ENCODE measurements around the gene INPP5J.

INPP5J gene

DNA sequence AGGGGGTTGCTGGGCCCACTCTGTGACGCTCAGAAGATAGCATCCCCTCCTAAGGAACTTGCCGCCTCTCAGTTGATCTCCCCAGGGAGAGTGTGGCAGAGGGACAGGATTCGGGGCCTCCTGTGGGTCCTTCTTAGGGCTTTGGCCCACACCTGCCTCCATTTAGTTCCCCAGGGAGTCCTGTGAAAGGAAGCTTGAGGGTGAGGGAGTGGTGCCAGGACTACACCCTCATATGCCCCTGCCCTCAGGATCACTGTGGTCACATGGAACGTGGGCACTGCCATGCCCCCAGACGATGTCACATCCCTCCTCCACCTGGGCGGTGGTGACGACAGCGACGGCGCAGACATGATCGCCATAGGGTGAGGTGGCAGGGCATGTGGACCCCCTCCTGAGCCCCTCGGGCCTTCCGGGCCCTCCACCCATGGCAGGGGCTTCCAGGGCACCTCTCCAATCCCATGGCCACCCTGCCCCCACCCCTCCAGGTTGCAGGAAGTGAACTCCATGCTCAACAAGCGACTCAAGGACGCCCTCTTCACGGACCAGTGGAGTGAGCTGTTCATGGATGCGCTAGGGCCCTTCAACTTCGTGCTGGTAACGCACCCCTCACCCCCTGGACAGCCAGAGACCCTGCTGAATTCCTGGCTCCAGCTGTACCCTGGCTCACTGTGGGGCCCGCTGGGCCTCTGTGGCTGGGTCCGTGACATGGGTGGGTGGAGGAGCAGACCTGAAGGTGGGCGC lies 3.5 kb downstream of the INPP5J start:
- DNase-seq: no peak

- DNase-seq: no peak
Measured at GRCh38 chr22:31126869-31127175, 4.1 kb downstream of the INPP5J start.

DNA sequence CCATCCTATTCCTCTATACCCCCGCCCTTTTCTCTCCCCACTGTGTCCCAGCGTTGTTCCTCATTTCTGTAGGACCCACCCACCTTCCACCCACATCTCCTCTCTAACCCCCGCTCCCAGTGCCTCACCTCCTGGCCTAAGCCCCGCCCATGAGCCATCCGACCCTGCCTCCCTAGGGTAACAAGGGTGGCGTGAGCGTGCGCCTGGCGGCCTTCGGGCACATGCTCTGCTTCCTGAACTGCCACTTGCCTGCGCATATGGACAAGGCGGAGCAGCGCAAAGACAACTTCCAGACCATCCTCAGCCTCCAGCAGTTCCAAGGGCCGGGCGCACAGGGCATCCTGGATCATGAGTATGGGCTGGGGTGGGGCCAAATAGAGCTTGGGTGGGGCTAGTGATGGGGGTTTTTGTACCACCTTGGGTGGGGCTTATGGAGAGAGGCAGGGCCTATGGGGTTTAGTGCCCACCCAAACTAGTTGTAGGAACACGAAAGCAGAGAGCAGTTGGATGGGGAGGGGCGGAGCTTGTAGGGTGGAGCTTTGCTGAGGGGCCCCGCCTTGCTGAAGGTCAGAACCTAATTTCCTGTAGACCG lies 4.5 kb downstream of the INPP5J start:
- peak; percentile 79 for DNase-seq

- DNase-seq: no peak
Measured at GRCh38 chr22:31128156-31128555, 5.4 kb downstream of the INPP5J start.

DNA sequence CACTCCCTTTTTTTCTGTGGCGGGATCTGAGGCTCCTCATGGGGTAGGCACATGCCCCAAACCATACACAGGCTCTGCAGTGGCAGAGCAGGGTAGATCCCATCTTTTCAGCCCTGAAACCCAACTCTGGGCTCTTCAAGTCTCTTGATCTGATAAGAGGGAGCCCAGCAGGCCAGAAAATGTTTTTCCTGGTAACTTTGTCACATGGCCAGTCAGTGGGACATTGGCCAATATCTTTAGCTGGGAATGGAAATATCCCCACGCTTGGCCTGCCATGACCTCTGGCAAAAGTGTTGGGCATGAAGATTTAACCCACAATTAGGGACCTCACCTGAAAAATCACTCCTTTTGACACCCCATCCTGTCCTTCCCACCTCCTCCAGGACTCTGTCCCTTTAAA lies 8.1 kb downstream of the INPP5J start:
- peak; percentile 38 for DNase-seq

DNA sequence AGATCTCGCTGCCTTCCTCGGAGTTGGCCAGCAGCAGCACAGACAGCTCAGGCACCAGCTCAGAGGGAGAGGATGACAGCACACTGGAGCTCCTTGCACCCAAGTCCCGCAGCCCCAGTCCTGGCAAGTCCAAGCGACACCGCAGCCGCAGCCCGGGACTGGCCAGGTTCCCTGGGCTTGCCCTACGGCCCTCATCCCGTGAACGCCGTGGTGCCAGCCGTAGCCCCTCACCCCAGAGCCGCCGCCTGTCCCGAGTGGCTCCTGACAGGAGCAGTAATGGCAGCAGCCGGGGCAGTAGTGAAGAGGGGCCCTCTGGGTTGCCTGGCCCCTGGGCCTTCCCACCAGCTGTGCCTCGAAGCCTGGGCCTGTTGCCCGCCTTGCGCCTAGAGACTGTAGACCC lies 11.1 kb downstream of the INPP5J start:
- DNase-seq: peak; percentile 45

DNA sequence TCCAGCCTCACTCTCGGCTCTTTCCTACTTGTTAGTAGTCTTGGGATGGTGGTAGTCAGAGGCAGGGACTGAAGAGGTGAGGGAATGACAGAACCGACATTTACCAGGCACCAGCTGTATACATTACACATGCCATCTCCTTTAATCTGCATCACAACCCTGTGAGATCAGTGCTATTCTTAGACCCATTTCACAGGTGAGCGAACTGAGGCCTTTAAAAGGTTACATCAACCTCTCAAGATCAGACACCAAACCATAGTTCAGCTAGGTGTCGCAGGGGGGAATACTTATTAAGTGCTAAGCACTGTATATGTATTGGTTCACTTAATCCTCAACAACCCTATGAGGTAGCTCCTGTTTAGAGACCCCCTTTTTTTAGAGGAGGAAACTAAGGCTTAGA lies 11.9 kb downstream of the INPP5J start:
- no peak for DNase-seq

DNA sequence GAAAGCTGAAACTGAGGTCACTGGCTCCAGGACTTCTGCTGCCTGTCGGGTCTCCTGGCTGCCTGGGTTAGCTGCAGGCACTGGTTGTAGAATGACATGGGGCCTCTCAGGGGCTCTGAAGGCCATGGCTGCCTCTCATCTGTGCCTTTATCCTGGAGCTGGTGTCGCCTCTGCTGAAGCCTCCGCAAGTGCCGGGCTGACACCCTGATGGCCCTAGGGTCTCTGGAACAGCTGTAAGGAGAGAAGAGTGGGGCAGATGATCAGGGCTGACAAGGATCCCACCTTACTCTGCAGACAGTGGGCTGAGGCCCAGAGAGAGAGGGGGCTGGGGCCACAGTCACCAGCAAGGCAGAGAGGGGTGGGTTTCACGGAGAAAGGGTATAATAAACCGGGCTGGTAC lies 12.9 kb downstream of the INPP5J start:
- DNase-seq: no peak

DNA sequence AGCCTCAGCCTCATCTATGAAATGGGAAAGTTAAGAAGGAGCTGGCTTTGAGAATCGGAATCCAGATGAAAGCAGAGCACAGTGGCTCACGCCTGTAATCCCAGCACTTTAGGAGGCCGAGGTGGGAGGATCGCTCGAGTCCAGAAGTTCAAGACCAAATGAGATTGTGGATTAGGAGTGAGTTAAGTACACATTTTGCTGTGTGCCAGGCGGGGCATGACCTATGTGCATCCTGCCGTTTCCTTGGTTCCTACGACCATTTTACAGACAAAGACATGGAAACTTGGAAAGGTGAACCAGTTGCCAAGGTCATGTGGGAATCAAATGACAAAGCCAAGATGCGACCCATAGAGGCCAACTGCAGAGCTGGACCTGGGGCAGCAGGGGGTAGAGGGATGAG lies 13.4 kb downstream of the INPP5J start:
- DNase-seq: no peak

- peak; percentile 45 for DNase-seq
Measured at GRCh38 chr22:31136711-31137110, 13.9 kb downstream of the INPP5J start.

DNA sequence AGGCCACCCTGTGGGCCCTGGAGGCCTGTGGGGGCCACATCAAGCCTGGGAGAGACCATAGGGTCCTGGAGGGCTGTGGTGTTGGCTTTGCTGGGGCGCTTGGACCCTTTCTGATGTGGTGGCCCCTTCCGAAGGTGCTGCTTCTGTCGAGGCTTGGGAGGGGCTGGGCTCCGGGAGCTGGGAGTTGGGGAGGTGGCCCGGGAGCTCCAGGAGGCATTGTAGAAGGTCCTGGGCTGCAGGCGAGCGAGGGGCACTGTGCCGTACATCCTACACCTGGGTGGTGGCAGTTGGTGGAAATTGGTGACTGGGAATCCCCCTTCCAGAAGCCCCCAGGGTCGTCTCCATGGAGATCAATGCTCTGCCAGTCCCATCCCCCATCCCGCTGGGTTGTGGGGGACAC lies 15.0 kb downstream of the INPP5J start:
- no peak for DNase-seq

DNA sequence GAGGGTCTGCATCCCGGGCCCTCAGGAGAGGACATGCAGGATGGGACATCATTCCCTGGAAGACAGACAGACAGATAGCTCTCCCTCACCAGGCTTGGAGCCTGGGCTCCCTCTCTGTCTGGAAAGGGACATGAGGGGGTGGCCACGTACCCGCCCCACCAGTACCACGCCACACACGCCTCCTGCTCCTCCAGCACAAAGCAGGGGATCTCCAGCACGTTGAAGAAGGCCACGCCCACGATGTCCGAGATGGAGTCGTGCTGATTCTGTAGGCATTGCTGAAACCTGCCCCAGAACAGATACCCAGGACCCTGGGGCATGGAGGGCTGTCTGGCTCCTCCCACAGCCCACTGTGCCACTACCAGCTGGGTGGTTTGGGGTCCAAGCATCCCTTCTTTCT lies 15.4 kb downstream of the INPP5J start:
- no peak for DNase-seq

GRCh38 chr22:31139066-31139465 lies 16.3 kb downstream of the INPP5J start:
- DNase-seq: no peak

DNA sequence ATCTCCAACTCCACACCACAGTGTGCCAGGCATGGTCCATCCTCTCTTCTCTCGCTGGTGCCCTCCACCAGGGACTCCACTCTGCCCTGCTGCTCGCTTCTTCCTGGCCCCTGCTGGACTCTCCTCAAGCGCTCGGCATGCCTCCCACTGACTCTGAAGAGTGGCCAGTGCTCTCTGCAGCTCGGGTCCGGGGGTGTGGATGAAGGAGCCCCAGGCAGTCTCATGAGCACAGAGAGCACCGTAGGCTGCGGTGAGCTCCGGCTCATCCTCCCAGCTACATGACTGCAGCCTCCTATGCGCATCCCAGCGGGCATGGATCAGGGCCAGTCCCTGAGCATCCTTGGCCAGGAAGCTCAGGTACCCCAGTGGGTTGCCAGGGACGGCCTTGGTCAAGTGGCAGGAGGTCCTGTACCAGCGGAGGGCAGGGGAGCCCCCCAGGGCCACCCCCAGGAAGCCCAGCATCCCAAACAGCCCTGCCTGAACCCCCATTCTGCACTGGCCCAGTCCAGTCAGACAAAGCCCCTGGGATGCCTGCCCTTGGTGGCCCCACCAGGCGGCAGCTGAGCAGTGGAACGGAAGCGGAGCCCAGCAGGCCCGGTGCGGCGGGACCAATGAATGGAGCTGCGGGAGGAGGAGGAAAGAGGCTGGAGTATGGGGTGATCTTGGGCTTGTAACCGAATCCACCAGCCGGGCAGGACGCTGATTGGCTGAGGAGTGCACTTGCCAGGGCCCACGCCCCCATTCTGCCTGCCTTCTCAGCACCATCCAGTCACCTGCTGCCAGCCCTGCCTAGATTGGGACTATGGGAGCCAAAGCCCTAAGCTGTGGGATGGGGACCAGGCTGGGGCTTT lies 17.3 kb downstream of the INPP5J start, which contains the start of gene PLA2G3:
Gene PLA2G3, minus strand, starts transcription at position 643 of the 851 bp plus-strand sequence. Its CDS starts 154 bp downstream, at position 489.
- DNase-seq: peak; percentile 94

DNA sequence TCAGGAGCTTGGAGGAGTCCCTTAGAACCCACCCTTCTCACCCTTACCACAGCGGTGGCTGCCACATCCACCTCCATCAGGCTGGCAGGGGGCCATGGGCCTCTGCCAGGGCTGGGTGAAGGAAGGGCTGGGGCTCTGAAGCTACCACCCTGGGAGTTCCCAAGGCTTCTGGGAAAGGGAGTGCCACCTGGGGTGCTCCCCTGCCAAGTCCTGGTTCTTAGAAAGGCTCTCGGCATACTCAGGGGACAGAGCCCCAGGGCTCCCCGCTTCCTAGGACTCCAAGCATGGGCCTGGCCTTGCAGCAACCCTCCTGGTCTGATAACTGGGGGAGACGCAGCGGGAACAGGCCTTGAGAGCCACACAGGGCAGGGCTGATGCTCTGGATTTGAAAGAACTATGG lies 18.0 kb downstream of the INPP5J start:
- peak; percentile 48 for DNase-seq

DNA sequence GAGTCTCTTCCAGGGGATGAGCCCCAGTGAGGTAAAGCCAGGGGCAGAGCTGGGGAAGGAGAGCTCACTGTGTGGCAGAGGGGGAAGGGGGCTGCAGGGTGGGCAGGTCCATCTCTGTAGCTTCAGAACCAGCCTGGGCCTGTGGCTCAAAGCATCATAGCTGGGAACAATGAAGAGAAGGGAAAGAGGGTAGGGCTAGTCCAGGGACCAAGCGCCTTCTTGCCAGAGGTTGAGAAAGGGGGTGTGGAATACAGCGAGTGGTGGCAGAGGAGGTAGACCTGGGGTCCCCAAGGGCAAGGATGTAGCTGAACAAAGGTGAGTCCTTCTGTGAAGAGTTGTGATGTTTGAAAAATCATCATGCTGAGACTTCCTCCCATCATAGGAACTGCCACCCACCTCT lies 18.8 kb downstream of the INPP5J start:
- no peak for DNase-seq

DNA sequence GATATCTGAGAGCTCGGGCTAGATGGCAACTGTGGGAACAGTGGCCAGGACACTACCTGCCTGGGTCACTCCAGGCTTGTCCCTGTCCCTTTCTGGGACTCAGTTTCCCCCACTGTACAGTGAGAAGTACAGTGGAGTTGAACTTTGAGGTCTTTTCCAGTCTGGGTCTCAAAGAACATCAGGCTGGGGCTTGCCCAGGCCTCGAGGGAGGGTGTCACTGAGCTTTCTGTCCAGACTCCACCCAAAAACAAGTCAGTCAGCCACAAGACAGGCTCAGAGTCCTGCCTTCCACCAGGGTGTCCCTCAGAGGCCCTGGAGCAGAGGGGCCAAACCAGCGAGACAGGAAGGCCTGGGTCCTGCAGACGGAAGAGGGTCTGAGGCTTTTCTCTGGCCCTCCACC lies 19.5 kb downstream of the INPP5J start:
- no peak for DNase-seq

- no peak for DNase-seq
Measured at GRCh38 chr22:31143038-31143437, 20.3 kb downstream of the INPP5J start.

GRCh38 chr22:31143537-31143936 lies 20.8 kb downstream of the INPP5J start:
- no peak for DNase-seq

GRCh38 chr22:31144223-31144622 lies 21.5 kb downstream of the INPP5J start:
- no peak for DNase-seq

DNA sequence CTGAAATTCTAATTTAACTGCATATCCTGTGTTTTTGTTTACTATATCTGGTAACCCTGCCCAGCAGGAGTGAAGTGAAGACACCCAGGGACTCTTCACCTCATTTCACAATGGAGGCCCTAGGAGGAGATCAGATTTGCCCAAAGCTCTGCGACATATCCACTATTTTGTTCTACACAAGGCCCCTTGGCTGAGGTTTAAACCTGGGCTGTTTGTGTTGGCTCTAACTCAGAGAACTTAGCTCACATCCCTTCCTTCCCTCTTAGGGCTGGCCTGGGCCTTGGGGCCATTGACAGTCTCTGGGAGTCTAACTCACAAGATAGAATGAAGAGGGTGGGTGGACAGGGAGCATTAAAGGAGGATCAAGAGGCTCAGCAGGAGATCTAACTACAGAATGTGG lies 25.7 kb downstream of the INPP5J start:
- DNase-seq: no peak

DNA sequence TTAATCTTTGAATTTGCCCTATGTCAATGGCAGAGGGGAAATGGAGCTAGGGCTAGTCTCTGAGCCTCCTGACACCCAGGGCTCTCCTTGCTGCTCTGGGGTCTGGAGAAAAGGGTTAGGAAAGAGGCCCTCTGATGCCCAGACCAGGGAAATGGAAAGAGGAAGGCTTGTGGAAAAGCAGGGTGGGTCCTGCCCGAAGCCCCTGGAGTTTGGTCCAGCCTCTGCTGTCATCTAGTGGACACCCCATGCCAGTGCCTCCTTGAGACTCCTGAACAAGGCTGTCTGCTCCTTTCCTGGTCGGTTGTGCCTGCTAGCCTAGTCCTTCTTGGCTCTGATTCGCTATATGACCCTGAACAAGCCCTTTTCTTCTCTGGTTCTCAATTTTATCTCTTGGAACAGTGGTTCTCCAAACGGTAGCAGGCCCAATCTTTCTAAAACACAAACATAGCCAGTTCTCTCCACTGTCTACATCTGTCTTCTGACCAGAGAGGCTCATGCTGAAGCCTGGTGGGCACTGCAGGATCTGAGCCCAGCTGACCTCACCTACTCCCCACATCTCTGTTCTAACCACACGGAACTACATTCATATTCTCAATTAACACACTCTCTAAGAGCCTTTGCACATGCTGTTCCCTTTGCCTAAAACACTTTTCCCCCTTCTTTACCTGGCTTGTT lies 26.3 kb downstream of the INPP5J start:
- peak; percentile 92 for DNase-seq

DNA sequence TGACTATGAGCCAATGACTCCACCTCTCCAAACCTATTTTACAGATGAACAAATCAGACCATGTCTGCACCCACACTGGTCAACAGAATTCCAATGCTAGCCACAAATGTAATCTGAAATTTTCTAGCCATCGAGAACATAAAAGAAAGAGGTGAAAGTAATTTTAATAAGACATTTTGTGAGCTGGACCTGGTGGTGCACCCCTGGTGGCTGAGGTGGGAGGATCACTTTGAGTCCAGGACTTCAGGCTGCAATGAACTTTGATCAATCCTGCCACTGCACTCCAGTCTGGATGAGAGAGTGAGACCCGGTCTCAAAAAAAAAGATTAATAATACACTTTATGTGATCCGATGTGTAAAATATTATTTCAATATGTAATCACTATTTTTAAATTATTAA lies 27.8 kb downstream of the INPP5J start:
- DNase-seq: no peak

All from islet precursor cell (in vitro differentiated cells).